ENCODE data around the gene C19orf67. TPM values are rescaled to one million over a fixed set of nuclear protein-coding genes. Genes with fewer than 3 reads are reported as not detected.

The C19orf67 gene
- total and polyA plus RNA-seq, 2 of the 4 experiments (the other 2 are of a cell fraction): not detected

GRCh38 chr19:14114439-14114838 lies 28.9 kb upstream of the C19orf67 start:
- no peak overlapping the region for H2AFZ ChIP-seq (replicated peaks; ENCODE audit: low read length, poor library complexity)
- no peak overlapping the region for H2BK5ac ChIP-seq (ENCODE audit: low read depth, low read length, poor library complexity, severe bottlenecking)
- H2AK9ac ChIP-seq (replicated peaks; ENCODE audit: low read depth, low read length, poor library complexity): no peak overlapping the region
- no peak overlapping the region for H2BK15ac ChIP-seq (ENCODE audit: low read depth, low read length)
- no peak overlapping the region for H2BK20ac ChIP-seq (ENCODE audit: low read depth, low read length)
- H3K14ac ChIP-seq (replicated peaks; ENCODE audit: low read depth, low read length): no peak overlapping the region
- TF ChIP-seq RAD21 (IDR thresholded peaks at IDR 0.05; ENCODE audit: low read length): no peak
- TF ChIP-seq RCOR1 (IDR thresholded peaks at IDR 0.05; ENCODE audit: insufficient replicate concordance, low read length): no peak
- TF ChIP-seq NFE2L2 (IDR thresholded peaks at IDR 0.05; ENCODE audit: low read depth, low read length): no peak
- TF ChIP-seq MAFK (IDR thresholded peaks at IDR 0.05; ENCODE audit: low read depth, low read length): no peak
- TF ChIP-seq ELK1 (IDR thresholded peaks at IDR 0.05; ENCODE audit: borderline replicate concordance, low read depth, low read length): no peak
- no peak for TF ChIP-seq FOS (IDR thresholded peaks at IDR 0.05; ENCODE audit: low read depth, low read length)
- TF ChIP-seq MXI1 (IDR thresholded peaks at IDR 0.05; ENCODE audit: borderline replicate concordance, low read depth, low read length): no peak
- no peak overlapping the region for H3K4me2 ChIP-seq (ENCODE audit: low read depth, low read length)
- H3K79me1 ChIP-seq (ENCODE audit: low read depth in 1 of 2, low read length in 2 of 2): peaks cover 10 to 77% of the 10 kb centered on the region in 2 experiments
- dilution Hi-C loops (cut with HindIII; ENCODE audit: low sequenced_read_pairs, unreplicated experiment) (no loop called here), intact Hi-C loops (cut with micrococcal nuclease) (no loop called here), in situ Hi-C loops (cut with MboI; ENCODE audit: low sequenced_read_pairs) (no loop called here)
- H3K27ac ChIP-seq (ENCODE audit: insufficient read depth, low read length): no peak overlapping the region
- H2BK120ac ChIP-seq (ENCODE audit: low read depth, low read length): no peak overlapping the region
- no peaks in the 10 kb centered on the region for H3K36me3 ChIP-seq (ENCODE audit: control insufficient read depth, insufficient read depth, low read length)
- no peak overlapping the region for H4K5ac ChIP-seq (ENCODE audit: low read depth, low read length)
- no peak overlapping the region for H4K91ac ChIP-seq (ENCODE audit: insufficient read depth, low read depth, low read length)
- no peaks in the 10 kb centered on the region for H3K9me3 ChIP-seq (ENCODE audit: control insufficient read depth, insufficient read depth, low read length)
- no TSS peak for BruUV-seq (replicated peaks)
- H3K4ac ChIP-seq (ENCODE audit: low read depth, low read length): no peak overlapping the region
- H4K8ac ChIP-seq (ENCODE audit: low read depth in 2 of 2, low read length in 2 of 2): no peak overlapping the region; a peak in 1 of 4 replicates
- no peaks in the 10 kb centered on the region for H3K27me3 ChIP-seq (ENCODE audit: control insufficient read depth, insufficient read depth, low read length)
- no peak overlapping the region for H3K23ac ChIP-seq (ENCODE audit: low read depth, low read length)
- H3K4me3 ChIP-seq (ENCODE audit: insufficient read depth, low read depth, low read length): no peak overlapping the region
- no peak for DNase-seq
- no peak overlapping the region for H2AK5ac ChIP-seq (ENCODE audit: low read depth, low read length)
- peaks cover 8% of the 10 kb centered on the region for H4K20me1 ChIP-seq (ENCODE audit: insufficient read depth, low read length)
- no peak overlapping the region for H3K56ac ChIP-seq (ENCODE audit: extremely low read depth, insufficient read depth, low read length)
- no peak for ATAC-seq (ENCODE audit: low read depth)
- H3K4me1 ChIP-seq (ENCODE audit: control insufficient read depth, insufficient read depth, low read length): peaks cover 23% of the 10 kb centered on the region
- 93% methylated on average over 2 of the region's 7 CpGs; no CpG with 5 or more reads in 1 of the 2 experiments for WGBS, 2 experiments (ENCODE audit: extremely low coverage in 2 of 2, insufficient read length in 1 of 2)
- no peak overlapping the region for H3K9ac ChIP-seq (ENCODE audit: low read depth, low read length)
- CTCF ChIA-PET: interaction anchor here (1.3 kb wide), 1 partner anchor 42 kb away, joined by 3 read pairs; the partner anchor contains the start of gene MISP3
- H3K18ac ChIP-seq (ENCODE audit: low read depth, low read length): no peak overlapping the region
- POLR2A ChIA-PET (ENCODE audit: unreplicated experiment): no interaction called here
- peaks cover 17% of the 10 kb centered on the region; the same call in 1 of the 2 replicates for H3K9me1 ChIP-seq (ENCODE audit: insufficient read depth, low read length)

All from IMR-90 (cell line).